Gastrocnemius medialis (tissue), 4 donors: ENCODE measurements around the gene SFSWAP. TPM values are rescaled to one million over a fixed set of nuclear protein-coding genes. Genes with fewer than 3 reads are reported as not detected.

ENCODE experiments used
- total RNA-seq, 4 donors: library from RNA; depleted of rRNA; stranded (reverse); fragments of >200 nt; gene quantifications; one replicate each; pipeline versions ENCODE4 v1.1.0 to v1.2.3, GENCODE V29; 2016

Gene SFSWAP
- total RNA-seq, 4 donors from 2014 or later, result 18.0 to 29.7 (median 25.4) TPM

Other genes starting within 250 kb of the SFSWAP start
- gene MMP17, start 117.3 kb downstream of the SFSWAP start, total RNA-seq, result 1 to 10 TPM in 2 of 4 donors, under 1 TPM in 1, not detected in 1; 0.75 to 1.6 (median 1.4) TPM
- gene ULK1, start 183.5 kb downstream of the SFSWAP start, total RNA-seq, result 10 to 100 TPM; 27.9 to 81.2 (median 48.6) TPM
- gene PUS1, start 218.2 kb downstream of the SFSWAP start, total RNA-seq, result 10 to 100 TPM; 10.4 to 29.0 (median 12.2) TPM
- 10 to 100 TPM; 11.9 to 17.4 (median 15.0) TPM for gene EP400, start 238.9 kb downstream of the SFSWAP start, total RNA-seq